Stimulated activated CD4-positive, alpha-beta T cell treated with anti-CD3 and anti-CD28 coated beads, Interleukin-1b, Interleukin-23, amount 100 ng/mL, for 1 hour (primary cell): ENCODE results near the gene GOLM1.

ENCODE experiments used
- DNase-seq, 2 donors: peaks; one replicate each; pipeline ENCODE4 v3.0.0-alpha.2; 2020; ENCODE audit warnings: low read depth in 2 of 2

The GOLM1 gene

GRCh38 chr9:86045654-86046053, 53.7 kb downstream of the GOLM1 start:
- no peak for DNase-seq

DNA sequence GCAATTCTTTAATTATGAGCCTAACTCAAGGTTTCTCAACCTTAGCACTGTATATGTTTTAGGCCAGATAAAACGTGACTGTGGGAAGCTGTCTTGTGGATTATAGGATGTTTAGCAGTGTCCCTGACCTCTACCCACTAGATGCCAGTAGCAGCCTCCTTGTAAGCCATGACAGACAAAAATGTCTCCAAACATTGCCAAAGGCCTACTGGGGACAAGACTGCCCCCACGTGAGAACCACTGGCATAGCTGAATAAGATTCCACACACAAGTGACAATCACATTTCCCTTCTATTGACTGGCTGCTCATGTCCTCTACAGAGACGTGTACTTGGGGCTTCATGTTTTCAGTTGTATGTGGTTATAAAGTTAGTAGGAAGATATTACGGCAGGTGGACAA, 55.4 kb downstream of the GOLM1 start:
- DNase-seq = no peak

- DNase-seq = no peak
These were observed 55.8 kb downstream of the GOLM1 start for GRCh38 chr9:86043586-86043985.

DNA sequence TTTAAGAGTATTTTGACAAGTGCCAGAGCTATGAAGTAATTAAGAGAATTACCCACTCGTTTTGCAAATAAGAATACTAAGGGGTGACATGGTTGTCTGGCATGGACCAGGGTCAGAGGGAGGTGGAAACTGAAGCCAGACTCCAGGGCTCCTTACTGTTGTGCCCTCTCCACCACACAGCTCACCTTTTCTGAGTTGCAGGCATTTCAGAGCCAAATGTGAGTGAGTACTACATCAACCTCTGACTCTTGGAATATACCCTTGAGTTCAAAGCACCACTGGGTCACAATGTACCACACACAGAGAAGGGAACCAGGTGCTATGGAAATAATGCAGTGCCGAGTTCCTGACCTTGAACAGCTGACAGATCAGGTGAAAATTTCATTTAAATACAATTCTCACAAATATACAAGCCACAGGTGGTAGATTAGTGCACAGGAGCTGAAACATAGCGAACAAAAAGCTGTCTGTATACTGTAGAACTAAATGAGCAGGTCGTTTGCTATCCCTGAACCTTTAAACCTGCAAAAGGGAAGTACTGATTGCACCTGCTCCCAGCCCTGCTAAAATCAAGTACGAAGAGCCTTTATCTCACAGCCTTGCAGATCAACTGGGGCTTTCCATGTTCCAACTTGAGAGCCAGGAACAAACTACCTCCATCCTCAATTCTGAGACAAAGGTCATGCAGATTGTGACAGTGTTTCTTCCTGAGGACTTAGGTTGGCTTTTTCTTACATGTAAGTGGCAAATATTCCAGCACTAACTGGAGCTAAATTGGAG, 57.0 kb downstream of the GOLM1 start:
- DNase-seq = no peak

DNA sequence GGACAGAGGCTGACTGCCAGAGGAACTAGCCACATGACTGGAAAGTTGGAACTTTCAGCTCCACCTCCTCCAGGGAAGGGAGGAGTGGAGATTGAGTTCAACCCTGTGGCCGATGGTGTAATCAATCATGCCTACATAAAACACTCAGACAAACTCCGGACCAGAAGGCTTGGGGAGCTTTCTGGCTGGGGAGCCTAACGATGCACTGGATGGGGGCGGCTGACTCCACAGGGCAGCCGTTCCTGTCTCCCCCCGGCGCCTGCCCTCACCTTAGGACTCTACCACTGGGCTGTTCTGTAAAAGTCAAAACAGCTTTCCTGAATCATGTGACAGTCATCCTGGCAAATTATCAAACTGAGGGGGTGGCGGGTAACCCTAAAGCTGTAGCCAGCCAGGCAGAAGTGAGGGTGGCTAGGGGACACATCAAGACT, 58.0 kb downstream of the GOLM1 start:
- DNase-seq = no peak

DNA sequence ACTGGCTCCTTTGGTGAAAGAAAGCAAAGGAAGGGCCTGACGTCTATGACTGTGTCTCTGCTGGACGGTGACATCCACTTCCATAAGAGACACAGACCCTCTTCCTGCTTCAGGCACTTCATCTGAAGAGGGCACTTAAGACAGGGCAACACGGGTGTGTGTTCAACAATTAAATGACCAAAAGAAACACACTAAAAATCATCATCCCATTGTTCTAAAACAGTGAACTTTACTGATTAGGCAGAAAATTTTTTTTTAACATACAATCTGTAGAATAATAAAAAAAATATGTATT, 58.5 kb downstream of the GOLM1 start:
- DNase-seq = no peak

- DNase-seq = no peak
These were observed 59.1 kb downstream of the GOLM1 start for GRCh38 chr9:86039991-86040860.

DNA sequence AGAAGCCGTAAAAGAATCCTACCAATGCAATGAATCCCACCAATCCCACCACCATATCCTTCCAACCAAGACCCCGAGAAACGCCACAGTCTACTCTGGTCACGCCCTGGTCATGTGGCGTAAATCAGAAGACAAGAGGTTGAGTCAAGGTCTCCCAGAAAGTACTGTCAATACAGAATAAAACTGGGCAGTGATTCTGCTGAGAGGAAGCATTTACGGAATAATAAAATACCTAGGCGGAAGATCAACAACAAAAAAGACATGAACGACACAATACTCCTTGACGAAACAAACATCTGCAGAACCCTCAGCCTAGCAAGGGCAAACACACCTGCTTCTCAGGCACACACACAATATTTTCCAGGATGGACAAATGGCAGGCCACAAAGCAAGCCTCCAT, 62.8 kb downstream of the GOLM1 start:
- no peak for DNase-seq

DNA sequence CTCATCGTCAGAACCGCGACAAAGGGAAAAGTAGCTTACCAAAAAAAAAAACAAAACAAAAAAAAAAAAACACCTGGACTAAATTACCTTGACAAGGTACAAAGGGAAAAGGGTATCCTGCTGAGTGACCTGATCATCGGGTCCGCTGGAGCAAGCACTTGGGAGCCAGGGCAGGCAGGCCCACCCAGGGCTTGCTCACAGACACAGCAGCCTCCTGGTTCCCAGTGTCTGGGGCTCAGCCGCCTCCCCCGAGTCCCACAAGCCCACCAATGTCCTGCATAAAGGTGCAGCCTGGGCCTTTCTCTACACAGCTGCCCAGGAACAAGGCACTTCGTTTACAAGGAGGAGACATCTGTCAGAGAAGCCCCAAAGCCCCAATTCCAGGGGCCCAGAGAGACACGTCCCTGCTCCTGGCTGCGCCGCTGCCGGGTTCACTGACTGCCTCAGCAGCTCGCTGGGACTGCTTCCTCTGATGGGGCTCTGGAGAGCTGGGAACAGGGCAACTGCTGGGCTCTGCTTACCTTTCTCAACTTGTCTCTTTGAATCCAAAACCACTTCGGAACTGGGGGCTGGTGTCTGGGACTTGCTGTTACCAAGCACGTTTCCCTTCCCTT, 63.4 kb downstream of the GOLM1 start:
- DNase-seq = no peak

GRCh38 chr9:86034863-86035734, 64.3 kb downstream of the GOLM1 start:
- no peak for DNase-seq

GRCh38 chr9:86027767-86028166, 71.6 kb downstream of the GOLM1 start:
- no peak for DNase-seq

DNA sequence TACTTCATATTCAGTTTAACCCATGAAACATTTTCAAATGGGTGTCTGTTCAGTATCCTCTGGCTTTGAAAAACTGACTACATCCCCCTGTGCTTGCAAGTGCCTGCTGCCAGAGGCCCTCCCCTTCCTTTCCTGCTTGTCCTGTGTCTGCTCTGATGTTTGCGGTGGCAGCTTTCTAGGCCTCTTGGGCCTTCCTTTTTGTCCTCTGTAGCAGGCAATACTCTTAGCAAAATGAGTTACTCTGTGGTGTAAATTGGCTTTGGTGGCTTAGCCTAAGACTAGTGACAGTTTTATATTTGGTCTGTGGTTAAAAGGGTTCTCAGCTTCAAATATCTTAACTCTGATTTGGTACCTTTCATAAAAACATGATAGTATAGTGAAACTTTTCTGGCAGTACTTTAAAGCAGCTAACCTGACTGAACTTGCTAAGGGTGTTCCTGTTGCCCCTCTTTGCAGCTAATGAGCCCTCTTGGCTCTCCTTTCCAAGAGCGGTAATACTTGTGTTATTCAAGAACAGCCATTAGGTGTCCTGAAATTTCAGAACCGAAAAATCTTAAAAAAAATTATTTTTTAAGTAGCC, 76.6 kb downstream of the GOLM1 start:
- DNase-seq = no peak

- DNase-seq = no peak
These were observed 78.2 kb downstream of the GOLM1 start for GRCh38 chr9:86021166-86021565.

DNA sequence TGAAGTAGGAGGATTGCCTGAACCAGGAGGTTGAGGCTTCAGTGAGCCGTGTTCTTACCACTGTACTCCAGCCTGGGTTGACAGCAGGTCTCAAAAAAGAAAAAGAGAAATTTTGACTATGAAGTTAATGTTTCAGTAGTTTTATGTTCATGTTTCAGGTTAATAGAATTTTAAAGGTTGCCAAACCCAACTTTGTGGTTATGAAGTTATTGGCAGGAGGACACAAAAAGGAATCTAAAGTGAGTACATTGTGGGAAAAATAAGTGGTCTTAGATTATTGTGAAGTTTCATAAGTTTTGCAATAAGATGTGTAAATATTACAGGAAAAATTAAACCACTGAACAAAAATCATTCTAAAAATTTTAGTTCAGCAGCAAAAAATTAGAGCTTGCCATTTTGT, 78.6 kb downstream of the GOLM1 start:
- no peak for DNase-seq

GRCh38 chr9:86009133-86009532, 90.2 kb downstream of the GOLM1 start:
- no peak for DNase-seq

DNA sequence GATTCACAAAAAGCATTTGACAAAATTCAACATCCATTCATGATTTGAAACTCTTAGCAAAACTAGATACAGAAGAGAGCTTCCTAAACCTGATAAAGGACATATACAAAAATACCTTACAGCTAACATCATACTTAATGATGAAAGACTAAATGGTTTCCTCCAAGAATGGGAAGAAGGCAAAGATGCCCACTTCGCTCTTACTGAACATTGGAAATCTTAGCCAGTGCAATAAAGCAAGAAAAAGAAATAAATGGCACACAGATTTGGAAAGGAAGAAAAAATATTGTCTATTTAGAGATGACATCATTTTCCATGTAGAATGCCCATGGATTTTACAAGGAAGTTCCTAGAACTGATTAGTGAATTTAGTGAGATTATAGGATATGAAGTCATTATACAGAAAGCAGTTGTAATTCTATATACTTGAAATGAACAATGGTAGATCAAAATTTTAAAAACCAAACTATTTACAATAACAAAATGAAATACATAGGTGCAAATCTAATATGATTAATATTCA, 94.0 kb downstream of the GOLM1 start:
- no peak for DNase-seq

- DNase-seq = no peak
These were observed 103.8 kb downstream of the GOLM1 start for GRCh38 chr9:85995599-85995998.

DNA sequence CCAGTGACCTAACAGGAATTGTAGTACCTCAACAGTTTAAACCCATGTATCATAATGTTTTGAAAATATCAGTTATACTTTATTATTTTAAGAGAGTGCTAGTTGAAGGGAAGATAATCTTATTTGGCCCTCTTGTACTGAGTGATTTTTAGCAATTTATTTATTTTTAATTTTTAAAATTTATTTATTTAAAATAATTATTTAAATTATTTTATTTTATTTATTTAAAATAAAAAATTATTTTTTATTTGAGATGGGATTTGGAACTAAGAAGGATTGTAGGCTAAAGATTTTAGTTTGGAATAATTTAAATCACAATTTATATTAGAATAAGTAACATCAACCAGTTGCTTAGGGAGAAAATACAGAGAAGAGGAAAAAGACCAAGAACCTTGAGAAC, 104.3 kb downstream of the GOLM1 start:
- DNase-seq = no peak

DNA sequence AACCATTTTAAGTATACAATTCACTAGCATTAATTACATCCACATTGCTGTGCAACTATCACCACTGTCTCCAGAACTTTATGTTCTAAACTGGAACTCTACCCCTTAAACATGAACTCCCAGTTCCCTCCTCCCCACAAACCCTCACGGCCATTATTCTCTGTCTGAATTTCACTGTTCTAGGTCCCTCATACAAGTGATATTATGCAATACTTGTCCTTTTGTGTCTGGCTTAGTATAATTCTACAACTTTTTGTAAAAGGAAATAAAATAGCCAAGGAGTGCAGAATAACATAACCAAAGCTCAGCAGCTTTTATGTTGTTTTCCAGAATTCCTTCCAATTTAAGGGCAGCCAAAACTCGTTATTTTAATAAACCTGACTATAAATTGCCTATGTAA, 105.2 kb downstream of the GOLM1 start:
- DNase-seq = no peak

DNA sequence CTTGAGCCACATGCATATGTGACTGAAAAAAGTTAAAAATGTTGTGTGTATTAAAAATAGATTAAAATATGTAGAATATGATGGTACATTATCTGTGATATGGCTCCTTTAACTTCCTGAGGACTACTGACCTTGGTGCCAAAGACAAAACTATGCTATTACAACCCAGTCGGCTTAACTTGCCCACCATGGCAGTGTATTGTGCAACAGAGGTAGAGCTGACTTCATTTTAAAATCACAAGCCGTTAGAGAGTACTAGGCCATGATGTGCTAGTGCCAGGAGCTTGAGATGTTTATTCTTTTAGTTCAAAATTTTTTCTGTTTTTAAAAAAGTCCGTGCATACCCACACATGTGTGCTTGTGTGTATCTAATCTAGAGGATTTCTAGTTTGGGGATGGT, 112.1 kb downstream of the GOLM1 start:
- DNase-seq = no peak

DNA sequence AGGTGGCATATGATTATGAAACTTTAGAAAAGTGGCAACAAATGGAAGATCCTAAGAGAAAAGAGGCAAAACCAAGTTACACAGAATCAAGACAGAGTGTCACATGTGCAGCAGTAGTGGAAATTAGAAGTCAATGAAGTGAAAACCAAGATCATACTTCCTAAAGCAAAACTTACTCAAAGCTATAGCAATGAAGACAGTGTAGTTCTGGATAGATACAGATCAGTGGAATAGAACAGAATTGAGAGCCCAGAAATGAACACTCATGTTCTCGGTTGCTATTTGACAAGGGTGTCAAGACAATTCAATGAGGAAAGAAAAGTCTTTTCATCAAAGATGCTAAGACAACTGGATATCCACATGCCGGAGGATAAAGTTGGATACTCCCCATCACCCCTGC, 114.9 kb downstream of the GOLM1 start:
- no peak for DNase-seq
